Esophagus muscularis mucosa (tissue), 4 donors: Measurements from ENCODE around the gene LIN52. TPM values are rescaled to one million over a fixed set of nuclear protein-coding genes. Genes with fewer than 3 reads are reported as not detected.

Source experiments
- DNase-seq: peaks from one replicate; pipeline ENCODE4 v3.0.0-alpha.2; 2017; ENCODE audit errors: extremely low spot score
- H3K27ac ChIP-seq, 4 donors: fragments of 200-600 bp; sonication (generic); replicated peaks in 1 of 4; 1 replicate in 3 of 4; 2 replicates in 1 of 4; pipeline ENCODE4 v1.5.1; 2016 to 2019; ENCODE audit warnings: mild to moderate bottlenecking in 1 of 4
- H3K27me3 ChIP-seq, 4 donors: fragments of 200-600 bp; sonication (generic); one replicate each; pipeline versions ENCODE4 v1.5.1 to v1.6.0; 2016 to 2019
- H3K36me3 ChIP-seq, 4 donors: fragments of 200-600 bp; sonication (generic); one replicate each; pipeline ENCODE4 v1.5.1; 2016 to 2019
- H3K4me1 ChIP-seq, 4 donors: fragments of 200-600 bp; sonication (generic); one replicate each; pipeline ENCODE4 v1.5.1; 2016 to 2019
- H3K4me3 ChIP-seq, 4 donors: fragments of 200-600 bp; sonication (generic); 1 replicate in 2 of 4; 2 replicates in 2 of 4; pipeline ENCODE4 v1.5.1; 2016 to 2019; ENCODE audit warnings: mild to moderate bottlenecking in 4 of 4, moderate library complexity in 1 of 4
- H3K9me3 ChIP-seq, 4 donors: fragments of 200-600 bp; sonication (generic); 1 replicate in 3 of 4; 2 replicates in 1 of 4; pipeline ENCODE4 v1.5.1; 2016 to 2019
- EP300 ChIP-seq: sonication (generic); formaldehyde crosslinking; IDR thresholded peaks from one replicate; pipeline ENCODE4 v1.6.1; 2017; ENCODE audit warnings: antibody characterized with exemption
- POLR2A ChIP-seq: fragments of 450-650 bp; IDR thresholded peaks from one replicate; pipeline ENCODE4 v1.6.1; 2017; ENCODE audit warnings: antibody characterized with exemption, moderate library complexity, mild to moderate bottlenecking, low read depth
- POLR2AphosphoS5 ChIP-seq, 2 donors: sonication (generic); formaldehyde crosslinking; IDR thresholded peaks; one replicate each; pipeline ENCODE4 v1.6.1; 2017; ENCODE audit warnings: antibody characterized with exemption in 2 of 2
- WGBS: methylation state at CpG from one replicate; pipeline ENCODE4 v1.1.5; 2018; 5-methylcytosine and 5-hydroxymethylcytosine counted together
- intact Hi-C: fragments of 100-400 bp; cut with DNase I; formaldehyde crosslinking; loops from one replicate; pipeline ENCODE4 v1.15.1; 2023
- total RNA-seq, 4 donors: library from RNA; depleted of rRNA; stranded (reverse); fragments of >200 nt; gene quantifications; one replicate each; pipeline versions ENCODE4 v1.1.0 to v1.2.1, GENCODE V29; 2016
- TF ChIP-seq, protein P1 (sequence below), 3 experiments: fragments of 200-600 bp in 2 of 3; fragments of 450-650 bp in 1 of 3; sonication (generic) in 2 of 3; IDR thresholded peaks; one replicate each; pipeline ENCODE4 v1.5.1; 2017 to 2019; ENCODE audit warnings: antibody characterized with exemption in 3 of 3, mild to moderate bottlenecking in 2 of 3, moderate library complexity in 1 of 3

Gene LIN52
- total RNA-seq, 4 donors from 2014 or later, result 8.4 to 13.5 (median 11.7) TPM

DNA sequence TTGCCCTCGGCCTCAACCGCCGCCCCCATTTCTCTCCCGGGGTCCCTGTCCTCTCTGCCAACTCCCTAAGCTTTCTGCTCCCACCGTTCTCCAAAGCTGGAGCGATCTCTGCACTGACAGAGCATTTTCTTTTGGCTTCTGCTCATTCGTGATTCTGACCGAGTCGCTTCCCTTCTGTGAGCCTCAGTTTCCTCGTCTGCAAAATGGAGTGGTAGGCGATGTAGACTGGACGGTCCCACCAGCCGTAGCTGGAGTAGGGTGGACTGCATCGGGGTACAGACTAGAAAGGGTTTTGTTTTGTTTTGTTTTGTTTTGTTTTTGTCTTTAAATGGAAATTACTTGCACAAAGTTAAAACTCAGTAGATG is 156.9 kb downstream of the LIN52 start:
- TF ChIP-seq POLR2AphosphoS5 (IDR thresholded peaks at IDR 0.05) (no peak), EP300 (no peak), POLR2A (no peak)
- TF ChIP-seq, protein P1, sequence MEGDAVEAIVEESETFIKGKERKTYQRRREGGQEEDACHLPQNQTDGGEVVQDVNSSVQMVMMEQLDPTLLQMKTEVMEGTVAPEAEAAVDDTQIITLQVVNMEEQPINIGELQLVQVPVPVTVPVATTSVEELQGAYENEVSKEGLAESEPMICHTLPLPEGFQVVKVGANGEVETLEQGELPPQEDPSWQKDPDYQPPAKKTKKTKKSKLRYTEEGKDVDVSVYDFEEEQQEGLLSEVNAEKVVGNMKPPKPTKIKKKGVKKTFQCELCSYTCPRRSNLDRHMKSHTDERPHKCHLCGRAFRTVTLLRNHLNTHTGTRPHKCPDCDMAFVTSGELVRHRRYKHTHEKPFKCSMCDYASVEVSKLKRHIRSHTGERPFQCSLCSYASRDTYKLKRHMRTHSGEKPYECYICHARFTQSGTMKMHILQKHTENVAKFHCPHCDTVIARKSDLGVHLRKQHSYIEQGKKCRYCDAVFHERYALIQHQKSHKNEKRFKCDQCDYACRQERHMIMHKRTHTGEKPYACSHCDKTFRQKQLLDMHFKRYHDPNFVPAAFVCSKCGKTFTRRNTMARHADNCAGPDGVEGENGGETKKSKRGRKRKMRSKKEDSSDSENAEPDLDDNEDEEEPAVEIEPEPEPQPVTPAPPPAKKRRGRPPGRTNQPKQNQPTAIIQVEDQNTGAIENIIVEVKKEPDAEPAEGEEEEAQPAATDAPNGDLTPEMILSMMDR (IDR thresholded peaks at IDR 0.05), result no peak
- 9% methylated on average over 14 of the region's 14 CpGs for WGBS
- no peak for DNase-seq
- intact Hi-C loops, result no loop called here
- Histone ChIP-seq H3K9me3 (no peaks in the 10 kb centered on the region), H3K27me3 (peaks cover 18 to 98% (median 60%) of the 10 kb centered on the region in 4 donors), H3K4me3 (peak overlapping the region; percentile 40 to 51 (median 44)), H3K4me1 (peaks cover 30 to 31% (median 31%) of the 10 kb centered on the region in 4 donors), H3K27ac (no peak overlapping the region), H3K36me3 (no peaks in the 10 kb centered on the region)

DNA sequence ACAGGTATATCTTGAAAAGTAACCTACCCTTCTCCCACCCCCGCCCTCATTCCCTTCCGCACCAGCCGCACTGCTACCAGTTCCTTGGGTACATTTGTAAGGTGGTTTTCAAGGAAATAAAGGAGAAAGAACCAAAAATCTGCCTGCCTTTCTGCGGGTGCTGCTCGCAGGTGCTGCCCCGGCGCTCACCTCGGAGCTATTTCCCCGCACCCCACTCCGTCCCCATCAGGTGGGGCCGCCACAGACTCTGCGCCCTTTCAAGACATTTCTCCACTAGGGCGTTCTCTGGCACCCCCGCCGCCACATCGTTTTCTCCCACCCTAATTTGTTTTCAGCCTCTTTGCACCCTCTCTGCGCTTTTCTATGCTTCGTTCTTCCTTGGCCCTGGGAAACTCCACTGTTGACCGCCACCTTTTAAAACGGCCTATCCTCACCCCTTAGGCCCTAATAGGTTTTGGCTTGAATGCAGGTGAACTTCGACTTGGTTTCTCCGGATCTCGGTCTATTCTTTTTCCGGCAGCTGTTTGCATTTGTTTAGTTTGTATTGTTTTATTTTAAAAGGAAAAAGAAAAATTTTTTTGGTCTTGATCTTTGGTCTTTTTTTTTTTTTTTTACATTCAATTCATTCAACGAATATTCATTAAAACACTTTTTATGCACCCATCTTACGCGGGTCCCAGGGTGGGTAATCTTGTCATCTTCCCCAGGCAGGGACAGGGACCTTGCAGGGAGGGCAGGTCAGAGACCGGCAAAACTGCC is 157.4 kb downstream of the LIN52 start:
- intact Hi-C loops, result no loop called here
- Histone ChIP-seq H3K27ac (no peak overlapping the region), H3K36me3 (no peaks in the 10 kb centered on the region), H3K27me3 (peaks cover 18 to 98% (median 60%) of the 10 kb centered on the region in 4 donors), H3K4me3 (no peak overlapping the region), H3K4me1 (peaks cover 30 to 31% (median 31%) of the 10 kb centered on the region in 4 donors), H3K9me3 (no peaks in the 10 kb centered on the region)
- 14% methylated on average over 28 of the region's 28 CpGs for WGBS
- TF ChIP-seq EP300 (no peak), POLR2A (no peak), POLR2AphosphoS5 (IDR thresholded peaks at IDR 0.05) (no peak)
- TF ChIP-seq, protein P1 (IDR thresholded peaks at IDR 0.05), result no peak
- DNase-seq, result no peak

DNA sequence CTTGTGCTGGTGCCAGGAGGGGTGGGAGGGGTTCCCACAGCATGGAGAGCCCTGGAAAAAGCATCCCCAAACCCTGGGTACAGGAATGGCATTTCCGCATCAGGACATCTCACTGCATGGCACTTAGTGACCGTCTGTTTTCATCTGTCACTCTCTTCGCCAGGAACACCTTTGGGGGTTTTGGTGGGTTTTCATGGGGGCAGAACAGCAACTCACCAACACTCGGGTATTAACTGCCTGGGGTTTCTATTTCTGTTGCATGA is 158.0 kb downstream of the LIN52 start:
- WGBS, result 33% methylated on average over 4 of the region's 4 CpGs
- TF ChIP-seq POLR2A (no peak), POLR2AphosphoS5 (IDR thresholded peaks at IDR 0.05) (no peak), EP300 (no peak)
- TF ChIP-seq, protein P1 (IDR thresholded peaks at IDR 0.05), result no peak
- intact Hi-C loops, result no loop called here
- Histone ChIP-seq H3K27ac (no peak overlapping the region), H3K36me3 (no peaks in the 10 kb centered on the region), H3K4me3 (no peak overlapping the region), H3K9me3 (no peaks in the 10 kb centered on the region), H3K27me3 (peaks cover 18 to 98% (median 60%) of the 10 kb centered on the region in 4 donors), H3K4me1 (peaks cover 30 to 31% (median 31%) of the 10 kb centered on the region in 4 donors)
- DNase-seq, result no peak

DNA sequence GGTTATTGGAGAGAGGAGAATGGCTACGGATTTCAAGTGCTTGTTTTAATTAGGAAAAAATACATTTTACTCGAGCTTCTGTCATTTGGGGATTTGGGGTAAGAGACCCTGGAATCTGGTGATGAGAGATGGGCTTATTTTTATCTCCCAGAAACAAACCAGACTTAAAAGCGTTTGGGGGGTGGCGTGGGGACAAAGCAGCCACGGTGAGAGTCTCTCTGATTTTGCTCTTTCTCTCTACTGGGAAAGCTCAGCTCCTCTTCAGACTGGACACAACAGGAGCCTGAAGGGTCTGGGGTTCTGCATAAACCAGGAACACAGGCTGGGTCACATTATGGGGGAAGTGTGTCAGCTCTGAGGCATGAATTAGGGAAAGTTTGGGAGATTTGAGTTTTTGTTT is 158.3 kb downstream of the LIN52 start:
- Histone ChIP-seq H3K9me3 (no peaks in the 10 kb centered on the region), H3K27ac (no peak overlapping the region), H3K27me3 (peaks cover 18 to 98% (median 60%) of the 10 kb centered on the region in 4 donors), H3K36me3 (no peaks in the 10 kb centered on the region), H3K4me3 (no peak overlapping the region), H3K4me1 (peaks cover 30 to 31% (median 31%) of the 10 kb centered on the region in 4 donors)
- TF ChIP-seq POLR2A, result no peak
- no peak for TF ChIP-seq EP300
- TF ChIP-seq, protein P1 (IDR thresholded peaks at IDR 0.05), result no peak
- no peak for TF ChIP-seq POLR2AphosphoS5 (IDR thresholded peaks at IDR 0.05)
- no peak for DNase-seq
- WGBS, result 22% methylated on average over 5 of the region's 5 CpGs
- intact Hi-C loops, result no loop called here

DNA sequence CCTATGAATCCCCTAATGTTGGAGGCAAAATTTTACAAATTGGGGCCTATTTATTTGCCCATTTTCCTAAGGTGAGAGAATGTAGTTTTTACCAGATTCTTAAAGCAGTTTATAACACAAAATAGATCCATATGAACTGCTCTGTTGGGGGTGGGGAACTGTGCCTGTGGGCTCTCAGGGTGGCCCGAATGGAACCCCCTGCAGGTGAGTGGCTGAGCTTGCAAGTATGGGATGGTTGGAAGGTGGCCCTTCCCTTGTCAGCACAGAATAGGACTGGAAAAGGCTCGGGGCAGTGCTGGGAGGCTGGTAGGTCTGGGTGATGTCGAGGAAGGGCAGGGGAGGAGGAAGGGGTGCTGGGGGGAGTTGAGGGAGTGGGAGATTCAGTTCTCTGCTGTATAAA is 159.4 kb downstream of the LIN52 start:
- Histone ChIP-seq H3K27me3 (peaks cover 18 to 88% (median 52%) of the 10 kb centered on the region in 4 donors), H3K9me3 (no peaks in the 10 kb centered on the region), H3K36me3 (no peaks in the 10 kb centered on the region), H3K27ac (no peak overlapping the region), H3K4me1 (peaks cover 29 to 31% (median 31%) of the 10 kb centered on the region in 4 donors), H3K4me3 (no peak overlapping the region)
- TF ChIP-seq, protein P1 (IDR thresholded peaks at IDR 0.05), result no peak
- no peak for TF ChIP-seq POLR2A
- TF ChIP-seq EP300, result no peak
- TF ChIP-seq POLR2AphosphoS5 (IDR thresholded peaks at IDR 0.05), result no peak
- 28% methylated on average over 3 of the region's 3 CpGs for WGBS
- no peak for DNase-seq
- intact Hi-C loops, result no loop called here
